NCI-H345 (cell line): ENCODE results near the gene TMC1.
"Not testable (repeated sequence)": the region's sequence is repeated elsewhere in the genome, so short reads cannot be mapped to it uniquely, and the experiment has no call there.

Experiments used
- DNase-seq: peaks from one replicate; lab custom pipeline; 2025; lab: John Stamatoyannopoulos, UW

TMC1 gene

DNA sequence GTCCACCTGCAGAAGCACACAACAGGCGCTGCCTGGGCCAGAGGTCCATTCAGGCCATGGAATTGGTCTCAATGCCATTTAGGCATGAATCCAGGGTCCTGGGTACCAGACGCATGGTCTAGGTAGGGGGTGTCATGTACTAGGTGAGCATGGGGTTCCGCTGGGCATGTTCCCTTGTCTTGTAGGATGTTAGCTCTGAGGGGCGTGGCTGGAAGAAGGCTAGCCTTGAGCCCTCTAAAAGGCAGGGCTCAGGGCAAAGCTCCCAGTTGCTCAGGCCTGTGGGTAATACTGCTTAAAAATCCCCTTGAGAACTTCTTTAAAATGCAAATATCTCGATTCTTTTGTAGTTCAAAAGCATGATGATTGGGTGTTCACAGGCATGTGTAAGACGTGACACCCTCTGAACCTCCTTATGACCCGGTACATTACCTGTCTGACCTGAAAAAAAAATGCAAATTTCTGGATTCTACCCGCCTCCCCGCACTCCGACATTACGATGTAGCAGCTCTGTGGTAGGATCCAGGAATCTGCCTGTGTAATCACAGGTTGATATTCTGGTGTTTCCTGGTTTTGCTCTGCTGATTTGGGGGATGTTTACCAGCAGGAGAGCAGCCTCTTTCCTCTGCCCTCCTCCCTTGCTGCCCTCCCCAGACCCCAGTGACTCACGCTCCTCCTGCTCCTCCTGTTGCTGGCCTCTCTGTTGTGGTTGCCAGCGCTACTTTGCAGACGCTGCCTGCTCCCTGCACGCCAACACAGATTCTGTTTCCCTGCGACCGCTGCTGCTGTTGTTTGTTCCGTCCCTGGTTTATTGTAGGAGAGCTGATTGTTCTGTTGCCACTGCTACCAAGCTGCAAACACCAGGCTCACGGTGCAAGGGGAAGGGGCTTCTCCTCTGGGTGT, 5.7 kb downstream of the TMC1 start:
- DNase-seq: no peak

DNA sequence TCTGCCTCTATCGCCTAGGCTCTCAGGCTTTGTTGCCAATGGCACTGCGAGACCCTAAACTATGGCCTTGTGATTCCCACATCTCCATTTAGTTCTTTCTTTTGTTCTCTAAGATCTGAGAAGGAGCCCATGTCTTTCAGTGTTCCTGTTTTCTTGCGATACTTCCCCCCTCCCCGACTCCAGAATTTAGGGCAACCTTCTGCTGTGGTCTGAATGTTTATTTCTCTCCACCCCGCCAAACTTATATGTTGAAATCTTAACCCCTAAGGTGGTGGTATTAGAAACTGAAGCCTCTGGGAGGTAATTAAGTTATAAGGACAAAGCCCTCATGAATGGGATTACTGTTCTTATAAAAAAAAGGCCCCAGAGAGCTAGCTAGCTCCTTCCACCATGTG, 6.4 kb downstream of the TMC1 start:
- DNase-seq: no peak

DNA sequence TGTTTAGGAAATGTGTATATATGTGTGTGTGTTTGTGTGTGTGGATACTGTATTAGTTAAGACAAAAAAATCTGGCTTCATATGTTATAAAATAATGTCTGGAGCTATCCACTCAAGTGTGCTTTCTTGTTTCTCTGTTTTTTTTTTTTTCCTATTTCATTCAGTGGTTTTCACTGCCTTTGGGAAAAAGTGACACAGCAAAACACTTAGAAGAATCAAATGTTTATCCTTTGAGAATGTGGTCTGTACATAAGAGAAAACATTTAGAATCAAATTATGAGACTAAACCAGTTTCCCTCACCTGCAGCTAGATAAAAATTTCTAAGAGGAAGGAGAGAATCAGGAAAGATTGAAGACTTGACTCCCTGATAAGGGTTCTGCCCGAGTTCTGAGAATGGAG, 8.1 kb downstream of the TMC1 start:
- no peak for DNase-seq

DNA sequence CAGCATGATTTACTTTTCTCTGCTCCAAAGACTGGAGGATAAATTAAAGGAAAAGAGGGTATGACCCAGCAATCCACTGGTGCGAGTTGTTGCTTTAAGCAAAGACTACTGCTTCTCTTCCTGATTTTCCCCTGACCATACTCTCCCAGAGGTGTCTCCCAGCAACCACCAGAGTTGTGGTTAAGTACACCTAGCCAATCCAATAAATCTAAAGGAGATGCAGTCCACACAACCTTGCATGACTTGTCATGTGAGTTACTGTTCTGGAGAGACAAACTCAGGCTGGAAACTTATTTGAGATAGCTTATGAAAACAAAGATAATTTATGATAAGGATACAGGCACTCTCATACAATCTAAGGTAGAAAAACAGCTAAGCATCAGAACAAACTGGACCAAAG, 11.9 kb downstream of the TMC1 start:
- no peak for DNase-seq

DNA sequence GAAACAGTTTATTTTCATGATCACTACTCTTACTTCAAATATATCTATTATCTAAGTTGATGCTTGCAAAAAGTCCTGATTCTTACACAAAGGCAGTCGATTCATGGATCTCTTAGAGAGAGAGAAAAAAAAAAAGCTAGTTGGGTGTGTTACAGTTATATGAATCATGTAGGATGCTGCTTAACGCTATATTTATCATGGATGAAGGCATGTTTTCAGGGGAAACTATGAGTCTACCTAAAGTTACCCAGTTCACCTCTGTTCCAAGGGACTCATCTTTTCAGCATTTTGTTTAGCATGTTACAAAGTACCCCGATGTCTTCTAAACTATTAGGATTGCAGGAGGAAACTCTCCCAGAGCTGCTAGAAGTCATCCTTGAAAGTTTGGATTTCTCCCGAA, 13.5 kb downstream of the TMC1 start:
- DNase-seq: no peak

DNA sequence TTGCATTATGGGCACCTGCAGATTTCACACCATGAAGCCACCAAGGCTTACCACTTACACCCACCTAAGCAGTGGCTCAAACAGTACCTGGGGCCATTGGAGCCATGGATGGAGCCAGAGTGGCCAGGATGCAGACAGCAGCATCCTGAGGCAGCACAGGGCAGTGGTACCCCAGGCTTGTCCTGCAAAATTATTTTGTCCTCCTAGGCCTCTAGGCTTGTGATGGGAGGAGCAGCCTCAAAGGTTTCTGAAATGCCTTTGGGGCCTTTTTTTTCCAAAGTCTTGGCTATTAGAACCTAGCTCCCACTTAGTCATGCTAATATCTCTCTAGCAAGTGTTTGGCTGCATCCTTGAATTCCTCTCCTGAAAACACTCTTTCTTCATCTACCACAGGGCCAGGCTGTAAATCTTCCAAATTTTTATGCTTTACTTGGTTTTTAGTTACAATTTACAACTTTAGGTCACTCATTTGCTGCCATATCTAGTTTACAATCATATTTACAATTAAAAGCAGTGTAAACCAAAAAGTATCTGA, 15.7 kb downstream of the TMC1 start:
- no peak for DNase-seq

DNA sequence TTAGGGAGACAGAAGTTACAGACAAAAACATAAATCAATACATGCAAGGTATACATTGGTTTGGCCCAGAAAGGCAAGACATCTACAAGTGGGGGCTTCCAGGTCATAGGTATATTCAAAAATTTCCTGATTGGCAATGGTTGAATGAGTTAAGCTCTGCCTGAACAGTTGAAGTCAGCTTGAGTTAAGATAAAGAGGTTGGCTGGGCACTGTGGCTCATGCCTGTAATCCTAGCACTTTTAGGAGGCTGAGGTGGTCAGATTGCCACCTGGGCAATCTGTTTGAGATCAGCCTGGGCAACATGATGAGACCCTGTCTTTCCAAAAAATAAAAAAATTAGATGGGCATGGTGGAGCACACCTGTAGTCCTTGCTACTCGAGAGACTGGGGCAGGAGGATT, 16.3 kb downstream of the TMC1 start:
- DNase-seq: no peak

DNA sequence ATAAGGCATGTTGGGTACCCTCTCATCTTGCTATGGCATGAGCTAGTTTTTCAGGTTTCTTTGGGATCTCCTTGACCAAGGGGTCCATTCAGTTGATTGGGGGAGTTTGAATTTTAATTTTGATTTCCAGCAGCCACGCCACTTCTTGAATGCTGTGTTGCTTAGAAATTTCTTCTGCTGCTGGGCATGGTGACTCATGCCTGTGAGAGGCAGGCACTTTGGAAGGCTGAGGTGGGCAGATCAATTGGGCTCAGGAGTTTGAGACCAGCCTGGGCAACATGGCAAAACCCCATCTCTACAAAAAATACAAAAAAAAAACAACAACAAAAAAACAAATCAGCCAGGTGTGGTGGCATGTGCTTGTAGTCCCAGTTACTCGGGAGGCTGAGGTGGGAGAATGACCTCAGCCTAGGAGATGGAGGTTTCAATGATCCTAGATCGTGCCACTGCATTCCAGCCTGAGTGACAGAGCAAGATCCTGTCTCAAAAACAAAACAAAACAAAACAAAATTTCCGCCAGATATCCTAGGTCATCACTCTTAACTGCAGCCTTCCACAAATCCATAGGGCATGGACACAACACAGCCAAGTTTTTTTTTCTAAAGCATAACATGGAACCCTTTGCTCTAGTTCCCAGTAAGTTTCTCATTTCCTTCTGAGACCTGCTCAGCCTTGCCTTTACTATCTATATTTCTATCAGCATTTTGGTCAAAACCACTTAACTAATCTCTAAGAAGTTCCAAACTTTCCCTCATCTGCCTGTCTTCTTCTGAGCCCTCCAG, 17.7 kb downstream of the TMC1 start:
- DNase-seq: no peak

DNA sequence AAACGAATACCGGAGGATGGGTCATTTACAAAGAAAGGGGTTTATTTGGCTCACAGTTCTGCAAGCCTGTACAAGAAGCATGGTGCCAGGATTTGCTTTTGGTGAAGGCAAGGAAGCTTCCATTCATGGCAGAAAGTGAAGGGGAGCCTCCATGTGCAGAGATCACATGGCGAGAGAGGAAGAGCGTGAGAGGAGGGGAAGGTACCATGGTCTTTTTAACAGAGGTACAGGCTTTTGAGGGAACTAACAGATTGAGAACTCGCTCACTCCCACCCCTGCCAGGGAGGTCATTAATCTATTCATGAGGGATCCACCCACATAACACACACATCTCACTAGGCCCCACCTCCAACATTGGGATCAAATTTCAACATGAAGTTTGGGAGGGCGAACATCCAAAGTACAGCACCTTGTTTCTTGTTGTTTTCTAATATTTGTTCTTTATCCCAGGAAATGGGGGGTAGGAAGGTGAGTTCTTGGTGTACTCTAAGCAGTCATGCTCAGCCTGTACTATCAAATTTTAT, 18.5 kb downstream of the TMC1 start:
- DNase-seq: no peak

DNA sequence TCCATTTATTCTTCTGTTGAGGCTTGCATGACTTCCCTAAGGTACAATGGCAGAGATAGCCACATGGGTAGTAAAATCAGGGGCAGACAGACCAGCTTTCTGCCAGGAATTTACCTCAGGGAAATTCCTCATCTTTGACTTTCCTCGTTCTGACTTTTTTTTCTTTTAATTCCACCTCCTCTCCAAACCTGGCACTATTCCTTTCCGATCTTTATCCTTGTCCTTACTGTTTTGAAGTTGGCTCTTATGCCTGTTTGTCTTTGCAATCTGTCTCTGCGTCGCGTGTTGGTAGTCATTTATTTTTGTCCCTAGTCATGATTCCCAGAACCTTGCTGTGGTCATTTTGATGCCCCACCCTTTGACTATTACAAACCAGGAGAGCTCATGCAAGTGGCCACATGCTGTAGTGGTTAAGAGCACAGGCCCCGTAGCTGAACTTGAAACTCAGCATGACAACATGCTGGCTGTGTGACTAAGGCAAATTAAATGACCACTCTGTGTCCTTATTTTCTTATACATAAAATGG, 19.0 kb downstream of the TMC1 start:
- DNase-seq: no peak

DNA sequence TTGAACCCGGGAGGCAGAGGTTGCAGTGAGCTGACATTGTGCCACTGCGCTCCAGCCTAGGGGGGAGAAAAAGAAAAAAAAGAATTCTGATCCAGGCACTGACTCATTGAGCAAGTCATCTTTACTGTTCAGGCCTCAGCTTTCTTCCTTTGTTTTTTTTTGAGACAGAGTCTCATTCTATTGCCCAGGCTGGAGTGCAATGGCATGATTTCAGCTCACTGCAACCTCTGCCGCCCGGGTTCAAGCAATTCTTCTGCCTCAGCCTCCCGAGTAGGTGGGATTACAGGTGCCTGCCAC, 21.1 kb downstream of the TMC1 start:
- not testable (repeated sequence) for DNase-seq

DNA sequence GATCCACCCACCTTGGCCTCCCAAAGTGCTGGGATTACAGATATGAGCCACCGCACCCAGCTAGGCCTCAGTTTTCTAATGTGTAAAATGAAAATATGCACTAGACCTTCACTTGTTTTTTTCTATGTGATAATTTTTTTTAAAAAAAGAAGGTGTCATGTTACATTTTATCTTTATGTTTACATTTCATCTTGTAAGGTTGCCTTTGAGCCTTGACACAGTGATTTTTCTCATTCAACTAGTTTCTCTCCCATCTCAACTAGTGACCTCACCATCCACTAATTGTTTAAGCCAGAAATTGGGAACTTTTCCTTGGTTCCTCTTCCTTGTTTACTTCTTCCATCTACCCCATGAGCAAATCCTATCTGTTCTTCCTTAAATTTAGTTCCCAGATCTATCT, 21.5 kb downstream of the TMC1 start:
- no peak for DNase-seq

DNA sequence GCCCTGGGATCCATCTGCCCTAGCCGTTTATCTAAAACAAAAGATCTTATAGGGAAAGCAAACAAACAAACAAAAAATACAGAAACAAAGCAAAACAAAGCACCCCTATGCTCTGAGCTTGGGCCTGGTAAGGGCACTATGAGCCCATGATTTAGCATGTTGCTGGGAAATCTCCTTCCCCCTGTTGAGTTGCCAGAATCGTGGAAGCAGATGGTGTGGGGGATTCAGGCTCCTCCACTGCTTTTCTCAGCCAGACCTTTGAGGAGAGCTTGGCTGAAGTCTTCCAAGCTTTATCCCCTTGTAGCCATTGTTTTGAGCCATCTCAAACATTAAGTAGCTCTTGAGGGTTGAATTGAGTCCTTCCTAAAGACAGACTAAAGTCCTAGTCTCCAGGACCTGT, 29.9 kb downstream of the TMC1 start:
- DNase-seq: no peak

DNA sequence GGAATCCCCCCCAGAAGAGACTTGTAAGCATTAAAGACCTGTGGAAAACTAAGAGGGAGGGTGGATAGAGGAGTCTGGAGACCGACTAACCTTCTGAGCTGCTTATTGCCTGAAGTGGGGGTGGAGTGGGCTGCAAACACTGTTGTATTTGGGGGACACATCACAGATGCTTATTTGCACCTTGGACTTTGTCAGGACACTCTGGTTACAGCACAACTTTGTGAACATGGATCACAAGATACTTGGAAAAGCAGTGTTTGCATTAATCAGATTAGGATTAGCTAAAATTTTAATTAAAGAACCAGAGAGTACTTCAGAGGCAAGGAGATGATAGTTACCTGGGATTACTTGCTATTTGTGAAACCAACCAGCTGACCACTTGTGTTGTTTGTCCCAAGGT, 30.9 kb downstream of the TMC1 start:
- DNase-seq: no peak

DNA sequence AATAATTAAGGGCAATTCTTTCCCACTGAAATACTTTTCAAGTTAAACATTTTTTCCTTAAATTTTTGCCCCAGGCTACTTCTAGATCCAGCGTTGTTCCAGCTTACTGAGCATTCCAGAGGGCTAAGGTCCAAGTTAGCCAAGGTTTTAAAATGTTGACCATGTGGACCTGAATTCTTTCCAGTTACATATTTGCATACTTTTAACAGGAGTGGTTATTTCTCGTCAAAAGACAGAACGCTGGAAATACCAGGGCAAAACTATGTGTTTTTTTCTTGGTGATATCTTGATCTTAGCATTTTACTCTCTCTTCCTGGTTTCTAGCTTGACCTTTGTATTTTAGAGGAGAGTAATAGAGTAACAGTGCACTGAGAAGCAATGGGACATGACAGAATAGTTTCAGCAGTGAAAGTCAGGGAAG, 32.8 kb downstream of the TMC1 start:
- DNase-seq: no peak

DNA sequence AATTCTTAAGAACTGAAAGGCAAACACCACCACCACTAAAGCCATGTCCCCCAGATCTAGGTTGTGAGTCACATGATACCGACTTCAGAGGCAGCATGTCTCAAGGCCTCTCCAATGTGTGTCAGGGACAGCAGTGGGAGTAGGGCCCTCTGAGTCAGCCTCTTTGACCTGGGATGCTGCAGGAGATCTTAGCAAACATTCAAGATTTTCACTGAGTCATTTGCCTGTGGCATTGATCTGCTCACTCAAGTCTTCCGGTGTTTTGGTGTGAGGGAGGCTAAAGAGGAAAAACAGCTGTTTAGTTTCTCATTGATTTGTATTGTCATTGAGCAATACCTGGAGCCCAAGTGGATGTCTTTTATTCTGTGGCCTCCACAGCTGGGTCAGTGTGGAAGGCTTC, 36.1 kb downstream of the TMC1 start:
- DNase-seq: no peak

DNA sequence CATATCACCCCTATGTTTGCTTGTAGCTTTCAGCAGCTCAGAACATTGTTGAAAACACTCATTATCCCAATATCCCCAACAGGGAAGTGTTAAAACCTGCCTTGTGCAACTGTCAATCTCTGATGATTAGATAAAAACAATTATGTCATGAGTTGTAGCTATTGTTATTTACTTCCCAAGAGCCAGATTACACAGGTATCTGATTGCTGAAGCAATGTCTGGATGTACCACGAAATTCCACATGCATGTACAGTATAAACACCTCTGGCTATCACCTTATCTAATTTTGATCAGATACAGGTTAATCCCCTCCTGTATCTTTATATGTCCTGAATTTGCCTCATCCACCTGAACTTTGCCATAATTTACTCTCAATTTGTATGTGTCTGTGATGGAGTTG, 38.7 kb downstream of the TMC1 start:
- DNase-seq: no peak

DNA sequence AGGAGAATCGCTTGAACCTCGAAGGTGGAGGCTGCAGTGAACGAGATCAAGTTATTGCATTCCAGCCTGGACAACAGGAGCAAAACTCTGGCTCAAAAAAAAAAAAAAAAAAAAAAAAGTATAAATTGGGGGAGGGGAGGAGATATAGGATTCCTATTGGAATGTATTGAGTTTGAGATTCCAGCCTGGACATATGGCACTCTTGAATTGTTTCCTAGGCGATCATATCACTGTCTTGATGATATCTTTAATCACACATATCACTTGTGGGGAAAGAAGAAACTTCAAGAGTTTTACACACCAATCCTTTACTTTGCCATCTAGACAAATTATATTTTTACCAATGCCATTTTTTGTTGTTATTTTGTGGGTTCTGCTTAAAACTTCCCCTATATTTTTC, 42.4 kb downstream of the TMC1 start:
- DNase-seq: no peak

DNA sequence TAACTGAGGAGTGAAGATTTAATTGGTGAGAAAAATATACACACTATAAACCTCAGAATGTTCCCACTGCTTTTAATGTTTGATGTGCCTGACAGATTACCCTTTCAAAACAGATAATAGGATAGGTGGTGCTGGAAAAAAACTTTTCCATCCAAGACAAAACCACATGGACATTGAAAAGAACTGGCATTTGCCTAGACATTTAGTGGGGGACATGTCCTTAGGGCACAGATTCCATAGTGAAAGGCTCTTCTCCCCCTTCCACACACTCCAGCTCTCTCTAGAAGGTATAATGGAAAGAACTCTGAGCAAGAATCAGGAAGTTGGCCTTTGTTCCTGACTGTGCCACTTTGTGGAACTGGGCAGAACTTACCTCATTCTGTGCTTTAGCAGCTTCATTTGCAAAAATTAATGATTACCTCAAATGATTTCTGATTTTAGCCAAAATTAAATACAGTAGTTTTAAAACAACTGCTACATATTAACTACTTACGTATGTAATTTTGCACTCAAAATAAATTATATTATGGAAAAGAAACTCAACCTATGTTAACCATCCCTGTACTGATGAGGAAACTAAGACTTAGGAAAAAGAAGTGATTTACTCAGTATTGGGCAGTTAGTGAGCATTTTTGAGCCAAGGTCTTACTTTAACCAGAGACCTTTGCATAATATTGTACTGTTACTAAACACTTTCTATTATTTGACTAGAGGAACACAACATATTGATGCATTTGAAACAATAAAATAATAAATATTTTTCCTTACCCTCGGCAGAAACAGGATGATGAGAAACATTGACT, 43.3 kb downstream of the TMC1 start:
- no peak for DNase-seq

DNA sequence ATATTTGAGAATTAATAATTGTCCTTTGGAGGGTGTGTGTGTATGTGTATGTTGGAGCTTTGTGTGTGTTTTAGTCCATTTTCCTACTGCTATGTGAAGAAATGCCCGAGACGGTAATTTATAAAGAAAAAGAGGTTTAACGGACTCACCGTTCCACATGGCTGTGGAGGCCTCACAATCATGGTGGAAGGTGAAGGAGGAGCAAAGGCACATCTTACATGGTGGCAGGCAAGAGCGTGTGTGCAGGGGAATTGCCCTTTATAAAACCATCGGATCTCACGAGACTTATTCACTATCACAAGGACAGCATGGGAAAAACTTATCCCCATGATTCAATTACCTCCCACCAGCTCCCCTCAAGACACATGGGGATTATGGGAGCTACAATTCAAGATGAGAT, 44.1 kb downstream of the TMC1 start:
- no peak for DNase-seq

DNA sequence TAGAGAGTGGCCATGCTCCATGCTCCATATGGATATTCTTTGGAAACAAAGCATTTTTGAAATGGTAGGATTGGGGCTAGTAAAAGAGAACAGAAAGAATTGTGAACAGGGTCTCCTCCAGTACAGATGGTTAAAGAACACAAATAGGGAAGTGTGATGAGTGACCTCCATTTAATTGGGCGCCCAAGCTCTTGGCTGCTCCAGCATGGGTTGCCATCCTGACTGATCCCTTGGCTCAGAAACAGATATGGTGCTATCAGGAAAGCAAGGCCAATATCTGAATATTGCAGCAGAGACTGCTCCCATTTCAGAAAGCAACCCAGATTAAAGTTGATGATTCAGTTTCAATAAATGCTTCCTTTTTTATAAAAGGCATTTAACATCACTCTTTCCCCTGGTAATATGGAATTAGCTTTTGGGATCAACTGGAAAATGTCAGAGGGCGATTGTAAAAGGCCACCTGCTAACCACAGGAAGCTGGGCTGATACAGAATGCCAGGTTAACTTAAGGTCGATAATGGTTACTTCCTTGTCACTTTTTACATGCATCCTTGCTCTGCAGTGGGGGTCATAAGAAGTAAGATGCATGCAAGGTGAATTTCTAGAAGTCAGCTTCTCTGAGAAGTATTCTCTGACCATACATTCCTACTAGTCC, 52.9 kb downstream of the TMC1 start:
- DNase-seq: no peak

DNA sequence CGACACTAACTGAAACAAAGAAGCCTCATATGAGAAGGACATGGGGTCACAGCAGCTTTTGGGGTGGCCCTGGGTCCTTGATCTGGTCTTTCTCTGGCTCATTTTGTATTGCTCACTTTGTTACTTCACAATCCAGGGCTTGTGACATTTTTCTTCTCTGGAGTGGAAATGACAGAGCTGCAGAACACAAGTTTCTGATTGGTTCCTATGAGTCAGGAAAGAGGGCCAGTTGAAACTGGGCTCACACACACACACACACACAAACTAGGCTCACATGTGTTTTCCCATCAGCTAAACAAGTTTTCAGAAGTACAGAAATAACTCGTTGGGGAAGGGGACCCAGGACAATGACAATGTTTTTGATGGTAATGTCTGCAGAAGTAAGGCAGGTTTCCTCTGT, 54.3 kb downstream of the TMC1 start:
- DNase-seq: no peak
